GM19025 (cell line): ENCODE measurements around the gene NAB1.
"Not testable (repeated sequence)": the region's sequence is repeated elsewhere in the genome, so short reads cannot be mapped to it uniquely, and the experiment has no call there.

Source experiments
- ATAC-seq: cut with Tn5 transposase; IDR thresholded peaks from one replicate; pipeline ENCODE4 v1.9.1; 2021; ENCODE audit warnings: mild to moderate bottlenecking, low read depth, moderate library complexity; ENCODE audit not compliant: unreplicated experiment

Gene NAB1

DNA sequence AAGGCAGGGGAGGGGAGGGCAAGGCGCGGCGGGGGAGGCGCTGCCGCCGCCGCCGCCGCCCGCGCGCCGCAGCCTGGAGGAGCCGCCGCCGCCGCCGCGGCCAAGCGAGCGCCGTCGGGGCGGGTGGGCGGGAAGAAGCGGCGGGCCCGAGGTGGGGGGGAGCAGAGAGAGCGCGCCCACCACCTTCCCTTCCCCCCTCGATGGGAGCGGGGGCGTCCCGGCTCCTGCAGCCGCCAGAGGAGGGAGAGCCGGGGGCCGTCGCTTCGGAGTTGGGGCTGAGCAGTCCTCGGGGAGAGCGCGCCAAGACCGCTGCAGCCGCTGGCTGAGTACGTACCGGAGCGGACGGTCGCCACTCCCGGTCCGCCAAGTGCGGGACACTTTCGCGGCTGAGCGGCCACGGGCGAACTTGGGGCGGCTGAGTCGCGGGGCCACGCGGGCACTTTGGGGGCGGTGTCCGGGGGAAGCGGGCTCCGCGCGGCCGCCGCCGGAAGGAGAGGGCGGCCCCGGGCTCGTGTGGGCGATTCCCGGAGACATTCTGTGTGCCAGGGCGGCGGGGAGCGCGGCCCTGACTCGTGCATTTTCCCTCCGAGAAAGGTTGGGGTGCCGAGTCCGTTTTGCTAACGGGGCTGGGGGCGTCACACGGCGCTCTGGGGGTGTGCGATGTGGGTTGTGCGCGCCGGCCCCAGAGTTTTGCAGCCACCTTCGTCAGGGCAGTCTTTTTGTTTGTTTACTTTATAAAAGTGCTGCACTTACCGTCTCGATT, at the start of gene NAB1:
TSS of gene NAB1 (plus strand) at position 49 of the 763 bp plus-strand sequence. CDS start 10,094 bp downstream, outside the sequence.
- peak; percentile 39 for ATAC-seq

- no peak for ATAC-seq
These were observed 49.2 kb upstream of the NAB1 start for GRCh38 chr2:190599546-190600220.

GRCh38 chr2:190600293-190601103, 48.4 kb upstream of the NAB1 start:
- no peak for ATAC-seq

- no peak for ATAC-seq
These were observed 45.5 kb upstream of the NAB1 start for GRCh38 chr2:190603374-190603773.

DNA sequence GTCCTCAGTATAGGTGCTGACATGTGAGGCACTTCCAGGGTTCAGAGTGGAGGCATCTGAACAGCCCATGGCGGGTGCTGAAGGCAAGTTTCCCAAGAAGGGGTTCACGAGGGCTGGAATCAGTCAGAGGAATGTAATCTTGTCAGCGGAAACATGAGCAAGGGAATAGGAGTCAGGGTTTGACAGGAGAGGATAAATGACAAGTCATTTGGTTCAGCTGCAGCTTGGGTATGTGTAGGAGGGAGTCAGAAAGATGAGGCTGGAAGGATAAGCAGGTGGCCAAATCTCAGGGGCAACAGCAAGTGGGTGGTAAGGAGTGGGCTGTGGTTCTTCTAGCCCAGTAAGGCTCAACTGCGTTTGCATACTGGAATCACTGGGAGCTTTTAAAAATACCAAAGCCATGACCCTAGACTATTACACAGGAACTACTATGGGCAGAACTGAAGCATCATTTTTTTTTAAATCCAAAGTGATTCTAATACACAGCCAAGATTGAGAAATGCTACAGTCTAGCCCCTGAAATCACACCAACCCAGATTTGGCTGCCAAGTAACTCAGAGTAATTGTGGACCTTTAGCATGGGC, 41.8 kb upstream of the NAB1 start:
- ATAC-seq: no peak

DNA sequence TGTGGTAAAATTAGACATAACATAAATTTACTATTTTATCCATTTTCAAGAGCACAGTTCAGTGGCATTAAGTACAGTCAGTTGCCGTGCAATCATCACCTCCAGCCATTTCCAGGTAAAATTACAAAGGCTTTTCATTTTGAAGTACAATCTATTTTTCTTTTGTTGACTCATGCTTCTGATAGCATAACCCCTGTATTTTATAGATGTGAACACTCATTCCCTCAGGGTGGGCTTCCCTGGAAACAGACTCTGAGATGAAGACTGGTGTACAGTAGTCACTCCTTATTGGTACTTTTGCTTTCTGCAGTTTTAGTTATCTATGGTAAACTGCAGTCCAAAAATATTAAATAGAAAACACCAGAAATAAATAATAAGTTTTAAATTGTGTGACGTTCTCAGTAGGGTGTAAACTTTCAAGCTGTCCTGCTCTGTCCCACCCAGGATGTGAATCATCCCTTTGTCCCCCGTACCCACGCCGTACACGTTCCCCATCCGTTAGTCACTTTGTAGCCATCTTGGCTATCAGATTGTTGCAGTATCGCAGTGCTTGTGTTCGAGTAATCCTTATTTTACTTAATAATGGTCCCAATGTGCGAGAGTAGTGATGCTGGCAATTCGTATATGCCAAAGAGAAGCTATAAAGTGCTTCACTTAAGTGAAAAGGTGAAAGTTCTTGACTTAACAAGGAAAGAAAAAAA, 41.1 kb upstream of the NAB1 start:
- no peak for ATAC-seq

- ATAC-seq: not testable (repeated sequence)
These were observed 40.0 kb upstream of the NAB1 start for GRCh38 chr2:190608863-190609262.

DNA sequence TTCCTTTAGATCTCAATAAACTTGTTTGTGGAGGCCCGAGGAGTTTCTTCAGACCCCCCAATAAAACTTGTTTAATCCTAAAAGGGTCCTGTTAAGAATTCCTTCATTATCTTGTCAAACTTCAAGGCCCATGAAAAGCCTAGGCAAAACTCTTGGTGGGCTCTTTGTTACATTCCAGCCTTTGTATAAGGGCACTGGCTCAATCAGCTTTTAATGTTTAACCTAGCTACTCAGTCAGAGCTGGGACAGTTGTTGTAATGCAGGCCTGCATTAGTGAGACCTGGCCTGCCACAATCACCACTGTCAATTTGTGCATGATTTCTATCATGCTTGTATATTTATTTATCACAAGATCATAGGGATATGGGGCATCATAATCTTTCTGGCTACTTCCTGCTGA, 39.5 kb upstream of the NAB1 start:
- not testable (repeated sequence) for ATAC-seq

DNA sequence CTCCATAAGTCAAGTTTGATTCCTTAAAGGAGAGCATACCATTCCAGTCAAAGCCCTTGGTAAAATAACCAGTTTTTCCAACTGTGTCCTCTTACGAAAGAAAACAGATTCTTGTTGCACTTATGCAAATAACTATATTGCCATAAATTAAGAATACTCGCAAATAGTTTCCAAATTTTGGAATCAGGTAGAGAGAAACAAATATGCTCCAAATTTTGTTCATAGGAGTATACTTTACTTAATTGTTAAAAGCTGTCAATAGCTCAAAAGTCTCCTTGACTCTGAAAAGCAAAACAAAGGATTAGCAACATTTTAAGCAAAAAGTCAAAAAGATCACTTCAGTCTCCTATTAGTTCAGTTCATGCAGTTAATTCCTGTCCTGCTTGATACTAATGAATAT, 38.4 kb upstream of the NAB1 start:
- not testable (repeated sequence) for ATAC-seq

DNA sequence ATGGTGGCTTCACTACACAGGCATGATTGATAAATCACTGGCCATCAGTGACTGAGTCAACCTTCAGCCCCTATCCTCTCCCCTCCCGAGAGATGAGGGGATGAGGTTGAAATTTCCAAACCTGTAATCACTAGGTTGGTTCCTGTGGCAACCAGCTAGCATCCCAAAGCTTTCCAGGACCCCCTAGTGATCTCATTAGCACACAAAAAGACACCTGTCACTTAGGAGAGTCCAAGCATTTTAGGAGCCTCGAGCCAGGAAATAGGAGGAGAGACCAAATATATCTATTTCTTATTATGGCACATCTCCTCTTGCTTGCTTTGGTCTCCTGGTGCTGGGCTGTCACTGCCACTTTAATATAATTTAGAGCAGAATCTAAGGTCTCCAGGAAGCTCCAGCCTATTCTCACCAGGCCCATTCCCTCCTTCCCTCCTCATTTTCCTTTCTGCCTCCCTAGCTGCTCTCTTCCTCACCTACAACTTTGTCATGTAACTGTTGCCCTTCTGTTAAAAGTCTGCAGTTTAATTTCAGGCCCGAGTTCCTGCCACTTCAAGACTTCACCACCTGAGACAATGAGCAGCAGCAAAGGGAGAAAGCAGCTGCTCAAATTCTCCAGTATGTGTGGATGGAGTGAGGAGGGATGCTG, 33.2 kb upstream of the NAB1 start:
- ATAC-seq: no peak

DNA sequence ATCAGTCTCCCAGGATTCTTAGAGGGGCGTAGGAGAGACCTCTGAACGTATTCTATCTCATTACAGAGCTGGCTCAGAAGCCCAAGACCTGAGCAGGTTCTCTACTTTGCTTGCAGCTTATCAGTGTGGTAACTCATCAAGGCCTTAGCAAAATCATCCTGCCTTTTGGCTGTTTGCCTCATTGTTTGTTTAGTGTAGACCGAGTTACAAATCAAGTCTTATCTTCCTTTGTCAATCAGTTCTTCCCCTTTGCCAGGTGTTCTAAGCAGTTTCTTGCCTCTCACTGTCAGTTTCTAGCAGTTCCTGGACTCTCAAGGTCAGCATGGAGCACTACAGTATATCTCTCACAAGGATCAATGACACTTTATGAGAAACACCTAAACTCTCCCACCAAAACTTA, 30.9 kb upstream of the NAB1 start:
- ATAC-seq: no peak

- ATAC-seq: no peak
These were observed 23.2 kb upstream of the NAB1 start for GRCh38 chr2:190625691-190626090.

DNA sequence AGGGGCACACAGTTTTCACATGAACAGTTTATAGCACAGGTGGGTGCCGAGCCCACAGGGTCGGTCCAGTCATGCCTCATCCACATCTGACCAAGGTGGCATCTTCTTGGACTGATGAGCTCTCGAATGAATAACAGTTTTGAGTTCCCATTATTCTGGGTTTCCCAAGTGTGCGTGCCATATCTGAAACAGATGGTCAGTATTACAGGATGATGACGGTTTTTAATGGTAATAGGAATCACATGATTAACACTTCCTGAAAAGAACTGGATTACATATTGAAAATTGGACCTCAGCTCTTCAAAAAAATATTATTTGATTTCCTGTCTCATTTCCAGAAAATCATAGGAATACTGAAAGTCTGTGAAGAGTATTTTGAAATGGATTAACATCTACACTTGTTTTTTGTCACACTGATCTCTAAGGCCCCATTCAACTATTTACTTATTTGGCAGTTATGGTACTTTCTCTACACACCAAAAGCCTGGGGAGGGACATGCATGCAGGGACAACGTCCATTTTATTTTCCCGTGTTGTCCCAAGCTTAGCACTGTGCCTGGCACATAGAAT, 22.2 kb upstream of the NAB1 start:
- ATAC-seq: no peak

GRCh38 chr2:190627448-190628412, 21.2 kb upstream of the NAB1 start:
- ATAC-seq: peak; percentile 92

DNA sequence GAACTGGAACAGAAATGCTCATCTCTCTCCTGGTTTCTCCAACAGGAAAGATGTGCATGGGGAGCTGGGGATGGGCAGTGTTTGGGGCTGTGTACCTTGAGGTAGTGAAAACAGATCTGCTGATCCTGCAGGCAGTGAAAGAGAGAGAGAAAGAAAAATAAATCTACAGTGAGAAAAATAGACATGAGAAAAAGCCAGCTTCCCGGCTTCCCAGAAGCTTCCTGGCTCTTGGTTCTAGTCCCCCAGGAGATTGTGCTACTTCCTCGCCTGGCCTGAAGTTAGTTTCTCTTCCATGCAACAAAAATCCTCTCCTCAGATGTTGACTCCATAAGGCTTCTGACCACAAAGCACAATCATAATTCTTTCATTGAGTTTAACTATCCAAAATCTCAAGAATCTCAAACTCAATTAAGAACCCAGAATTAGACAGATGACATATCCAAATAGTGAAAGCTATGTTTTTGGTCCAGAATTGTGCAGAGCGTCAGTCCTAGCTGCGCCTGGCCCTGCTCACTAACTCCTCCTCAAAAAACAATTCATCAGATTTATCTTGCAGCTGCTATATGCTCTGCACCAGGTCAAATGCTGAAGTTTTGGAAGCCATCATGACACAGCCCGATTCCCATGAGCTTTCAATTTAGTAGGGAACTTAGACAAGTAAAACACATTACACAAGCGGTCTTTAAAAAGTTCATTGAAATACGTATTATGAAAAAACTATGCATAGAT, 20.1 kb upstream of the NAB1 start:
- no peak for ATAC-seq

DNA sequence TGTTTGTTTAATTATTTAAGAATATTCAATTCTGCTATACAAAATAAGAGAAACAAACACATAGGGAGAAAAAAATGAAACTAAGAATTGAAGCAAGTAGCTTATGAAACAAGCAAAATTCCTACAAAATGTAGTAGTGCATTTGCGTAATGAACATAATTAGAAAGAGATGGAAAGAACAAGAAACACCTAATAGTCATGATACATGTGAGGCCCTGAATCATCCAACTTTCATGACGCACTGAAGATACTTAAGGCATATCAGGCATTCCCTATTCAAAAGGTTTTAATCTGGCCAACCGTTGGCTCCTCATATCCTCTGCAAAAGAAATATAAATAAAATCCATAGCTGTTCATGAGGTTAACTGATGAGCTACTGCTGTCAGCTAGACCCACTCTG, 14.5 kb upstream of the NAB1 start:
- ATAC-seq: no peak

DNA sequence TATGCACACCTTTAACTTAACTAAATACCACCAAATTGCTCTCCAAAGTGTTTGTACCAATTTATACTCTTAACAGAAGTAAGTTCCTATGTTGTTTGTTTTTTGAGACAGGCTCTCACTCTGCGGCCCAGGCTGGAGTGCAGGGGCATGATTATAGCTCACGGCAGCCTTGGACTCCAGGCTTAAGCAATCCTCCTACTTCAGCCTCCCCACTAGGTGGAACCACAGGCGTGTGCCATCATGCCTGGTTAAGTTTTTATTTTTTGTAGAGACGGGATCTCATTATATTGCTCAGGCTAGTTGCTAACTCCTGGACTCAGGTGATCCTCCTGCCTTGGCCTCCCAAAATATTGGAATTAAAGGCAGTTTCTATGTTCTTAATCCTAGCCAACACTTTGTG, 13.1 kb upstream of the NAB1 start:
- no peak for ATAC-seq

DNA sequence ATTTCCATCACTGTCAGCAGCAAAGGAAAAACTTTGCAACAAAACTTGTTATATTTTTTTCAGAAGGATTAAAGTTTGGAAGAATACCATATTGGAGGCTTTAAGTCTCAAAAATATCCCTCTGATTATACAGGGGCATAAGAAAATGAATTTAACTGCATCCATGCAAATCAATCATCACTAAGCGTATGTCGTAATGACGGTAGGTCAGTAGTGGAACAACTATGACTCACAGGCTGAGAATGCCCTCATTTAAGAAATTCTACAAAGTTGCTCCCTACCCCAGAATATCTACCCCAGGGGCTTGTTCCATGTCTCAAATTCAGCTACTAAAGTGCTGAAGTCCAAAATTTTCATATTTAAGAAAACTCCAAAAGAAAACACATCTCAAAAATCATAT, 12.5 kb upstream of the NAB1 start:
- no peak for ATAC-seq
